Lung (tissue), 12 donors: ENCODE results near the gene TSPAN18. TPM values are rescaled to one million over a fixed set of nuclear protein-coding genes. Genes with fewer than 3 reads are reported as not detected.

Experiments used
- ATAC-seq: fragments of 200-7000 bp; cut with Tn5 transposase; one replicate; pipeline ENCODE4 v1.9.1; 2020; ENCODE audit warnings: moderate number of reproducible peaks; ENCODE audit not compliant: insufficient read depth, low FRiP score
- DNase-seq, 3 donors: peaks; one replicate each; pipeline ENCODE4 v3.0.0-alpha.2; 2013 to 2017
- H3K27ac ChIP-seq, 2 donors: one replicate each; pipeline ENCODE4 v1.5.1; 2013; ENCODE audit warnings: mild to moderate bottlenecking in 2 of 2, moderate library complexity in 2 of 2, control low read depth in 1 of 2, inconsistent platforms in 1 of 2, low read depth in 1 of 2, low read length in 1 of 2
- H3K27me3 ChIP-seq, 3 donors: one replicate each; pipeline ENCODE4 v1.5.1; 2013; ENCODE audit warnings: low read length in 2 of 3; ENCODE audit not compliant: control insufficient read depth in 3 of 3, insufficient read depth in 3 of 3
- H3K36me3 ChIP-seq, 4 donors: one replicate each; pipeline ENCODE4 v1.5.1; 2013; ENCODE audit warnings: low read length in 4 of 4, mild to moderate bottlenecking in 1 of 4, moderate library complexity in 1 of 4; ENCODE audit not compliant: control insufficient read depth in 4 of 4, insufficient read depth in 4 of 4
- H3K4me1 ChIP-seq, 5 donors: one replicate each; pipeline ENCODE4 v1.5.1; 2013; ENCODE audit warnings: low read length in 5 of 5, mild to moderate bottlenecking in 2 of 5, moderate library complexity in 1 of 5; ENCODE audit not compliant: control insufficient read depth in 5 of 5, insufficient read depth in 5 of 5
- H3K4me3 ChIP-seq: one replicate; pipeline ENCODE4 v1.5.1; 2013; ENCODE audit warnings: mild to moderate bottlenecking, control low read depth, moderate library complexity
- H3K9ac ChIP-seq, 2 donors: one replicate each; pipeline ENCODE4 v1.5.1; 2013; ENCODE audit warnings: low read length in 2 of 2, control low read depth in 1 of 2; ENCODE audit not compliant: insufficient read depth in 1 of 2
- H3K9me3 ChIP-seq, 4 donors: one replicate each; pipeline ENCODE4 v1.5.1; 2013; ENCODE audit warnings: low read length in 3 of 4, mild to moderate bottlenecking in 1 of 4, moderate library complexity in 1 of 4; ENCODE audit not compliant: control insufficient read depth in 4 of 4, insufficient read depth in 3 of 4
- CTCF ChIP-seq: IDR thresholded peaks from 2 replicates; pipeline ENCODE4 v1.5.1; 2012; ENCODE audit warnings: mild to moderate bottlenecking; ENCODE audit errors: control extremely low read depth, extremely low read depth
- WGBS, 2 donors: extraction: QIAGEN DNeasy Blood & Tissue Kit; methylation state at CpG; one replicate each; pipeline ENCODE4 v1.1.7; 2013; 5-methylcytosine and 5-hydroxymethylcytosine counted together
- polyA plus RNA-seq, 2 donors: library from polyadenylated mRNA; stranded (reverse); fragments of 200-250 nt; gene quantifications; one replicate each; pipeline ENCODE4 v1.2.1, GENCODE V29; 2013
- total RNA-seq, 2 donors: library from RNA; depleted of rRNA in 1 of 2; stranded (reverse); fragments of >200 nt in 1 of 2; gene quantifications; one replicate each; pipeline ENCODE4 v1.2.1, GENCODE V29; 2014 to 2021
- donor health status: control.
- donor health status: control.
- donor health status: Bipolar disorder and iron deficiency.
- donor health status: healthy.
- donor health status: DM: yes; HTN: yes; CAD: no.

The TSPAN18 gene
- total and polyA plus RNA-seq, 4 donors = 8.3 to 40.7 (median 21.4) TPM

- Histone ChIP-seq H3K4me3 (no peak overlapping the region), H3K27ac (no peak overlapping the region), H3K9ac (no peak overlapping the region), H3K27me3 (no peaks in the 10 kb centered on the region), H3K4me1 (peaks cover 0 to 18% (median 4%) of the 10 kb centered on the region in 5 donors), H3K36me3 (no peaks in the 10 kb centered on the region), H3K9me3 (no peaks in the 10 kb centered on the region)
- no peak for DNase-seq
- no peak for ATAC-seq
- 77 to 84% methylated on average over 6 of the region's 6 CpGs for WGBS, 2 donors
- TF ChIP-seq CTCF = no peak
These were observed 151.9 kb downstream of the TSPAN18 start for GRCh38 chr11:44878711-44879110.

DNA sequence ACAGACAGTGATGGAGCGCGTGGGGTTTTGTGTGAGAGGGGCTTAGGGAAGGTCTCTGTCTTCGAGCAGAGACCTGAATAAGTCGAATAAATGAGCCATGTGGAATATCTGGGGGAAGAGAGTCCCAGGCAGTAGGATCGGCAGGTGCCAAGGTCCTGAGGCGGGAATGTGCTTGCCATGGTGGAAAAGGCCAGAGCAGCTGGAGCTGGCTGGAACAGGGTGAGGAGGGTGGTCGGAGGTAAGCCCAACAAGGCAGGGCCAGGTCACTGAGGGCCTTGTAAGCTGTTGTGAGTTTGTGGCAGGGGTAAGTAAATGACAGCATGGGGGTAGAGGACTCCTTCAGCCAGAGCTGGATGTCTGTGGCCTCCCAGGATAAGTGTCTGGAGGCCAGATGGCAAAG is 152.7 kb downstream of the TSPAN18 start:
- TF ChIP-seq CTCF = no peak

GRCh38 chr11:44880511-44880910 is 153.7 kb downstream of the TSPAN18 start:
- peaks cover 0 to 18% (median 4%) of the 10 kb centered on the region in 5 donors for H3K4me1 ChIP-seq
- ATAC-seq (no peak), DNase-seq (peak; percentile 17 to 35 (median 34))
- no peaks in the 10 kb centered on the region for H3K27me3 ChIP-seq
- H3K36me3 ChIP-seq = no peaks in the 10 kb centered on the region
- TF ChIP-seq CTCF = no peak
- no peak overlapping the region for H3K4me3 ChIP-seq
- no peak overlapping the region for H3K27ac ChIP-seq
- WGBS, 2 donors = 68 to 85% methylated on average over 6 of the region's 6 CpGs
- no peaks in the 10 kb centered on the region for H3K9me3 ChIP-seq
- H3K9ac ChIP-seq = no peak overlapping the region

More for the DNA sequence above, 152.7 kb downstream of the TSPAN18 start:
- no peak overlapping the region for H3K9ac ChIP-seq
- no peaks in the 10 kb centered on the region for H3K36me3 ChIP-seq
- no peak overlapping the region for H3K4me3 ChIP-seq
- no peak overlapping the region for H3K27ac ChIP-seq
- peaks cover 0 to 18% (median 4%) of the 10 kb centered on the region in 5 donors for H3K4me1 ChIP-seq
- WGBS, 2 donors = 95 to 96% methylated on average over 7 of the region's 7 CpGs
- no peaks in the 10 kb centered on the region for H3K27me3 ChIP-seq
- DNase-seq = no peak
- no peaks in the 10 kb centered on the region for H3K9me3 ChIP-seq
- ATAC-seq = no peak

GRCh38 chr11:44880953-44881352 is 154.2 kb downstream of the TSPAN18 start:
- Histone ChIP-seq H3K27ac (no peak overlapping the region), H3K9me3 (no peaks in the 10 kb centered on the region), H3K4me3 (no peak overlapping the region), H3K9ac (no peak overlapping the region), H3K27me3 (no peaks in the 10 kb centered on the region), H3K4me1 (peaks cover 0 to 18% (median 4%) of the 10 kb centered on the region in 5 donors), H3K36me3 (no peaks in the 10 kb centered on the region)
- DNase-seq (no peak), ATAC-seq (no peak)
- no peak for TF ChIP-seq CTCF
- 84 to 85% methylated on average over 4 of the region's 4 CpGs for WGBS, 2 donors
